Retina (tissue), 1 donor: ENCODE results near the gene STING1.
"Not testable (repeated sequence)": the region's sequence is repeated elsewhere in the genome, so short reads cannot be mapped to it uniquely, and the experiment has no call there.

Source experiments
- DNase-seq: peaks from one replicate; pipeline ENCODE4 v3.0.0-alpha.2; 2016

Gene STING1

DNA sequence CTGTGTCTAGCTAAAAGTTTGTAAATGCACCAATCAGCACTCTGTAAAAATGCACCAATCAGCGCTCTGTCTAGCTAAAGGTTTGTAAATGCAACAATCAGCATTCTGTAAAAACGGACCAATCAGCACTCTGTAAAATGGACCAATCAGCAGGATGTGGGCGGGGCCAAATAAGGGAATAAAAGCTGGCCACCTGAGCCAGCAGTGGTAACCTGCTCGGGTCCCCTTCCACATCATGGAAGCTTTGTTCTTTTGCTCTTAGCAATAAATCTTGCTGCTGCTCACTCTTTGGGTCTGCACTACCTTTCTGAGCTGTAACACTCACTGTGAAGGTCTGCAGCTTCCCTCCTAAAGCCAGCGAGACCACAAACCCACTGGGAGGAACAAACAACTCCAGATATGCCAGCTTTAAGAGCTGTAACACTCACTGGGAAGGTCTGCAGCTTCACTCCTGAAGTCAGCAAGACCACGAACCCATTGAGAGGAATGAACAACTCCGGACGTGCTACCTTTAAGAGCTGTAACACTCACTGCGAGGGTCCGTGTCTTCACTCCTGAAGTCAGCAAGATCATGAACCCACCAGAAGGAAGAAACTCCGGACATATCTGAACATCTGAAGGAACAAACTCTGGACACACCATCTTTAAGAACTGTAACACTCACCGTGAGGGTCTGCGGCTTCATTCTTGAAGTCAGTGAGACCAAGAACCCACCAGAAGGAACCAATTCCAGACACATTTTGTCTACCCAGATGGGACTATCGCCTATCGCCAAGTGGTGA, 20.7 kb upstream of the STING1 start:
- DNase-seq = not testable (repeated sequence)

DNA sequence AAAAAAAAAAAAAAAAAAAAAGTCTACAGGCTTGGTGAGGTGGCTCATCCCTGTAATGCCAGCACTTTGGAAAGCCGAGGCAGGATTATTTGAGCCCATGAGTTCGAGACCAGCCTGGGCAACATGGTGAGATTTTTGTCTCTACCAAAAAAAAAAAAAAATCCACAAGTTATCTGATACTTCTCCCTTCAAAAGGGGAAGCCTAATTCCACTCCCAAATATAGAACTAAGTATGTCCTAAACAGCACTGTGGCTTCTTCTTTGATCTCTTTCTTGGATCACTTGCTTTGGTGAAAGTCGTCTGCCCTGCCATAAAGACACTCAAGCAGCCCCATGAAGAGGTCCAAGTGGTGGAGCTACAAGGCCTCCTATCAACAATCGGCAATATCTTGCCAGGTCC, 18.8 kb upstream of the STING1 start:
- DNase-seq = no peak

DNA sequence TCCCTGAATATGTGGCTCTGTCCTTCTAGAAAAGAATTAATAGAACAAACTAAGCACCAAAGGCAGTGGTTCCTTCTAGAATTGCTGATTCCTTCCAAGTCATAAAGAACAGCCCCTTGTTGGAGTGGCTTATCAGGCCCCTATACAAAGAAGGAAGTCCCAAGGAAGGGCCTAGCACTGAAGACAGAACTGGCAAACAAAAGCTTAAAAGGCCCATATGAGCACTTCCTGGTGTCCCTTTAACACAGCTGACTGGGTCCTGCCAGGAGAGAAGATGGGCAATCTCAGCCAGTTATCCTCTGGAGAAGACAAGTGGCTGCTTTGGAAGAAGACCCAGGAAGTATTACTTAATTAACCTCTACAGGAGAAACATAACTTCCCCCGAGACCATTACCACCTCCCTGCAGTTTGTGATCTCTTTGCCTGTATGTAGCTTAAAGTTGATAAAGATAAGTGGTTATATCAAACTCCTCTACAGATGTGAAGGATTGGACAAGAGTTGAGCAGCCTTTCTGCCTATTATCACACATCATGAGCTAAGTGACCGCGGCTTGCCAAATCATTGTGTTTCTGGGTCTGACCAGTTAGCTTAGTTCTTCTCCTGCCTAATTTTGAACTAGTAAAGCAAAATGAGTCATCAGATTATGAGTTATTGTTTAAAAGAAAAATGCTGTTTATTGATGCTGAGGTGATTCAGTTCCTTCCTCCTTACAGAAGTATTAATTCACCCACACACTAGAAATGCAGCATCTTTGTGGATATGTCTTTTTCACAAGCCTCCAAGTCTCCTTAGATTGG, 13.3 kb upstream of the STING1 start:
- DNase-seq = no peak

DNA sequence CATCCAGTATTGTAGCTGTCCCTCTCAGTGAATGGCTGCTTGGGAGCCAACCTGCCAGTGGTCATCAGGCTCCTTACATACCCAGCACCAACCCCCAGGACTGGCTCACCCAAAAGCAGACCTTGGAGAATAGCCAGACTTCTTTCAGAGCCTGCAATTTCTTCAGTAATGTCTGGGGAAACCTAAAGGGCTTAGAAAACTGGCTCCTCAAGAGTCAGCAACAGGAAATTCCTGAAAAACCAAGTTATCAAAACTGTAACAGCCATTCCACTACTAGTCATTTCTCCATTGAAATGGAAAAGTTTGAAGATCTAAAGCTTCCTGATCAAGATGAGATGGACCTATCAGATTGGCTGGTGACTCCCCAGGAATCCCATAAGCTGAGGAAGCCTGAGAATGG, 12.3 kb upstream of the STING1 start:
- no peak for DNase-seq

DNA sequence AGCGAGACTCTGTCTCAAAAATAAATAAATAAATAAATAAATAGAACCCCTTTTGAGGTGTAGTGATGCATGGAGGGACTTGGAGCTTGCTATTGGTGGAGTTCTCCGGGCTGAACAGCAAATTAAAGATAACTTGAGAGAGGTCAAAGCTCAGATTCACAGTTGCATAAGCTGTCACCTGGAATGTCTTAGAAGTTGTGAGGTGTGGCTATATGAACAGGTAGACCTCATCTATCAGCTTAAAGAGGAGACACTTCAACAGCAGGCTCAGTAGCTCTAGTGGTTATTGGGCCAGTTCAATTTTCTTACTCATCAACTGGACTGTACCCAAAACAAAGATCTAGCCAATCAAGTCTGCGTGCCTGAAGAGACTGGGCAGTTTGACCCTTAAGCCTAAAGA, 11.7 kb upstream of the STING1 start:
- no peak for DNase-seq

DNA sequence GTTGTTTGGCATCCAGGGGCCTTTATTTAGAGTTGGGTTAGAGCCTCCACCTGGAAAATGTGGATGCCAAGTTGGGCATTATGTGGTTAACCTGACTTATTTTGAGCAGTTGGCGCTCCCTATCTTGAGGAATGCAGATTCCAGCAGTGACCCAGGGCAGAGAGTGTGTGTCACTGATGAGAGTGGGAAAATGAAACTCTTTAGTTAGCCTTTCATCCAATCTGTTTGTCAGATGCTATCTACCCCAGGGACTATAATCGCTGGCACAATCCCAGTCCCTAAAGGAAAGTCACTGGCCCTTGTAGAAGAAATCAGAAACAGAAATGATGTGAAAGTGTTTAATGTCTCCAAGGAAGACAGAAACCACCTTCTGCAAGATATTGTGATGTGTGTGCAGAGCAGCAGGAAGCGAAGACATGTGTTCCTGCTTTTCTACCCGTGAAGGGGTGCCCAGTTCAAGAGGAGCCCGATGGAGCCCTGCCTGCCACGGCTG, 10.2 kb upstream of the STING1 start:
- DNase-seq = no peak

DNA sequence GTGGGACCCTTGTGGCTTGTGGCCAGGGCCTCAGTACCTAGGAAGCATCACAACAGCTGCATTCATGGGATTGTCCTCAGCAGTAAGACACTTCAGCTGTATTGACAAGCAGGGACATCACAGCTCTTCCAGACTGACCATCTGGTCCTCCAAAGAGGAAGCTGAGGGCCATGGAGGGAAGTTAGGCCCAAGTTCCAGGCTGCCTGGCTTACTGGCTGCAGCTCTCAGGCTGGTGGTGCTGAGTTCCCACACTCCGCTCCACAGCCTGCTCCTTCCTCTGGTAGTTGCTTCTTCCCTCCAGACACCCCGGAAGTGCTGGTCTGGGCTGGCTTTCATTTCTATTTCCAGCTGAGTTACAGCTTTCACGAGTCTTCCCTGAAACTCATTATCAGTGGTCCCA, 5.7 kb upstream of the STING1 start:
- DNase-seq = no peak

DNA sequence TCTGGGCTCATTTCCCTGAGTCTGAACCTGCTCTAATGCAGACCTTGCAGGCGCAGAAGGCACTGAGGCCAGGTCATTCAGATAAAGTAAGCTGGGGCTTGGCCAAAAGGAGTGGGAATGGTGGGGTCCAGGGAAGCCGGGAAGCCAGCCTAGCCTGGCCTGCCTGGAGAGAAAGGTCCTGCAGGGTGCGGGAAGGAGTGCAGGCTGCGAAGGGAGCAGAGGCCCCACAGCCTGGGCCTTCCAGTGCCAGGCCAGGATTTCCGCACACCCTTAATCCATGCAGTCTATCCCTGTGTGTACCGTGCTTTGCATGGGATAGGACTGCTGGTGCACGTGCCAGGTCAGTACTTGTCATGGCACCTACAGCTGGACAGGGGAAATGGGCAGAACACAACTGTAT, 3.6 kb upstream of the STING1 start:
- DNase-seq = no peak

DNA sequence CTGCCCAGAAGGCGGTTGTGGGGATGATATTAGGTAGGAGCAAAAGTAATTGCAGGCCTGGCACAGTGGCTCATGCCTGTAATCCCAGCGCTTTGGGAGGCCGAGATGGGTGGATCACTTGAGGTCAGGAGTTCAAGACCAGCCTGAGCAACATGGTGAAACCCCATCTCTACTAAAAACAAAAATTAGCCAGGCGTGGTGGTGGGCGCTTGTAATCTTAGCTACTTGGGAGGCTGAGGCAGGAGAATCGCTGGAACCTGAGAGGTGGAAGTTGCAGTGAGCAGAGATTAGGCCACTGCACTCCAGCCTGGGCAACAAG, 291 bp upstream of the STING1 start:
- DNase-seq = not testable (repeated sequence)

DNA sequence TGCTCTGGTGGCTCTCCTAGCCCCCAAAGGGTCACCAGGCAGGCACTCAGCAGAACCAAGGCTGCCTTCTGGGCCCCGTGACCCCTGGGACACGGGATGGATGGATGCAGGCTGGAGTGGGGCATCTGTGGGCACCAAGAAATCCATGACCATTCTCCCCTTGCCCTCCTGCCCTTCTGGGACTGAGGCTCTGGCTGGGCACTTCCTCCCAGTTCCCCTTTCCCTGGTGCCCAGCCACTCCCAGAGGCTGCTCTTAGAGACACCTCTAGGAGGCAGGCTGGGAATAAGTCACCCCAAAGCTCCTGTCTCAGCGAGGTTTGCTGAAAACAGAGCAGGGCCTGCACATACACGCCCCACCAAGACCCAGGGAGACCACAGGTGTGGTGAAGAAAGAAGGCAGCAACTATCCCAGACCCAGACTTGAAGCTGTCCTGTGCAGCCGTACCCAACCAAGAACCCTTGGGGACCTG, 943 bp downstream of the STING1 start:
- DNase-seq = no peak

DNA sequence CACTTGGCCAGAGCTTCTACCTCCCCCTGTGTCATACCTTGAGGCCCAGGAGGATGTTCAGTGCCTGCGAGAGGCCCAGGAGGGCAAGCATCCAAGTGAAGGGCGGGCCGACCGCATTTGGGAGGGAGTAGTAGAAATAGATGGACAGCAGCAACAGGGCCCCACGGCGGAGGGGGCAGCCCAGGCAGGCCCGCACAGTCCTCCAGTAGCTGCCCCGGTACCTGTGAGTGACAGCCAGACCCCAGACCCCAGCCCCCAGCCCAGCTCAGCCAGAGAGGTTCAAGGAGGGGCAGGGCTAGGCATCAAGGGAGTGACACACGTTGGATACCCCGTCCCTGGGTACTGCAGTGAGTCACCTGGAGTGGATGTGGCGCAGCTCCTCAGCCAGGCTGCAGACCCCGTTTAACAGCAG, 1.4 kb downstream of the STING1 start:
- no peak for DNase-seq

DNA sequence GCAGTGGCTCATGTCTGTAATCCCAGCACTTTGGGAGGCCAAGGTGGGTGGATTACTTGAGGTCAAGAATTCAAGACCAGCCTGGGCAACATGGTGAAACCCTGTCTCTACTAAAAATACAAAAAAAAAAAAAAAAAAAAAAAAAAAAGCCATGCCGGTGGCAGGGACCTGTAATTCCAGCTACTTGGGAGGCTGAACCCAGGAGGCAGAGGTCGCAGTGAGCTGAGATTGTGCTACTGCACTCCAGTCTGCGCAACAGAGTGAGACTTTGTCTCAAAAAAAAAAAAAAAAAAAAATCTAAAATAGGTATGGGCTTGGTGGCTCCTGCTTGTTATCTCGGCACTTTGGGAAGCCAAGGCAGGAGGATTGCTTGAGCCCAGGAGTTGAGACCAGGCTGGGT, 2.8 kb downstream of the STING1 start:
- not testable (repeated sequence) for DNase-seq

DNA sequence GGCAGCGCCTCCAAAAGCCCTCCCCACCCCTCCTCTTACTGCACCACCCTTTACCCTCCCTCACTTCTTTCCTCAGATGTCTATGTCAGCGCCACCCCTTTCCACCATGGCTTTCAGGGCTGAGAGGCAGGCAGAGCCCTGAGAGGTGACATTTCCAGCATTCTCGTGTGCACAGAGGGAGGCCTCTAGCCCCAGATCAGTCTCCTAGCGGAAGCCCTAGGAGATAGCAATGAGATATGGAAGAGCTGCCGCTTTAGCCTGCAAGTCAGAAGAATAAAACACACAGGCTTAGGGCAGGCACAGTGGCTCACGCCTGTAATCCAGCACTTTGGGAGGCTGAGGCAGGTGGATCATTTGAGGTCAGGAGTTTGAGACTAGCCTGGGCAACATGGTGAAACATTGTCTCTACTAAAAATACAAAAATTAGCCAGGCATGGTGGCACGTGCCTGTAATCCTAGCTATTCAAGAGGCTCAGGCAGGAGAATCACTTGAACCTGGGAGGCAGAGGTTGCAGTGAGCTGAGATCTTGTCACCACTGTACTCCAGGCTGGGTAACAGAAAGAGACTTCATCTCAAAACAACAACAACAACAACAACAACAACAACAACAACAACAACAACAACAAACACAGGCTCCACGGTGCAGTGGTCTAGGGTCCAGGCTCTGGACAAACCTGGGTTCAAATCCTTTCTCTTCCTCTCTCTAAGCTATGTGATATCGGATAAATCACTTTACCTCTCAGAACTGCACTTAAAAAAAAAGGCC, 3.7 kb downstream of the STING1 start:
- not testable (repeated sequence) for DNase-seq

DNA sequence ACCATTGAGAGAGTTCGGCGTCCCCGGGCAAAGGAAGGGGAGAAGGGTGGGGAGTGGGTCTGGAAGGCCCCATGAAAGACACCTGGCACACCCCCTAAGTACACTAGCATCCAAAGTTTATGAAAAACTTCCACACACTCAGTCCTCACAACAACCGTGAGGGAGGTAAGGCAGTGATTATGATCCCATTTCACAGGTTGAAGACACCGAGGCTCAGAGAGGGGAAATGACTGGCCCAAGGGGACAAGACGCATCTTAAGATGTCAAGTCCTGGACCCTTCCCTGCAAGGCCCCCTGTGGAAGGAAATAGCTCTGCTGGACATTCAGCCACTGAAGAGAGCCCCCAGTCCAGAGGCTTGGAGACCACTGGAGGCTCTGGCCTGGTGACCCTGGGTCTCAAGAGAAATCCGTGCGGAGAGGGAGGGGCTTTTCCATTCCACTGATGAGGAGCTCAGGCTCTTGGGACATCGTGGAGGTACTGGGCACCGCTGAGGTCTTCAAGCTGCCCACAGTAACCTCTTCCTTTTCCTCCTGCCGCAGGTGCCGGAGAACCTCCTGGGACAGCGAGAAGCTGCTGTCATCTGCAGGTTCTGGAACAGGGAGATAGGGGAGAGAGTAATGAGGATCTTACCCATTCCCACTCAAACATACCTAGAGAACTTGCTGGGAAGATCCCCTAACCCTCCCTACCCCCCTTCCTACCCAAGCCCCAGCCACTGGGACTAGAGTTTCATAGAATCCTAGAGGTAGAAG, 6.5 kb downstream of the STING1 start:
- no peak for DNase-seq

DNA sequence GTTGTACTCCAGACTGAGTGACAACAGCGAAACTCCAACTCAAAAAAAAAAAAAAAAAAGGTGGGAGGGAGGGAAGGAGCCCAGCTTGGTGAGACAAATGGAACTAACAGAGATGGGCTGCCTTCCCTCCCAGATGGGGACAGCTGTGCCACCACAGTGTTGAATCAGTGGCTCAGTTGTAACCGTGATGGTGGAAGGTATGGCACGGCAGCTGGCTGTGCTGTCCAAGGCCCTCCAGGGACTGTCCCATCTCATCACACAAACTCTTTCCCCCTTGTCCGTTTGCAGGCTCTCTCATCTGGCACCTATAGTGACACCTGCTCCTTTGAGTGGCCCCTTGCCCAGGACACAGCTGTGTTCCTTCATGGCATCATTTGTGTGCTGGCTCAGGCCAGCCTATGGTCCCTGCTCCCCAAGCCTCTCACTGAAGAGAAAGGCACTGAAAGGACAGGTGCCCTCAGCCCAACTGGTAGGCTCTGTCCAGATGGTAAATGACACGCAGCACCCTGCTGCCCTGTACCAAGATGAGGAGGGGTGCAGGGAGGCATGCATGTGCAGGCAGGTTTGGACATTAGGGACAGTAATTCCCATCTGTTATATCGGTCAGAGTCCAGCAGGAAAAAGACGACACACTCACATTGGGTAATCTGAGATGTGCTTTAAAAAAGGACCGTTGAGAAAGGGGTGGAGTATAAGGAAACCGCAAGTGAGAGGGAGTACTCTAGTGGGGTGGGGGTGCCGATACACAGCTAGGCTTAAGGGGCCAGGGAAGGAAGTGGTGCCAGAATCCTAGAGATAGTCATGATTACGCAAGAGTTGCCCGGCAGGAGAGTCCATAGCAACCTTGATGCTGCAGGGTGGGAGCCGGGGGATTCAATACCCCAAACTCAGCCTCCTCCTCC, 7.4 kb downstream of the STING1 start:
- peak; percentile 17 for DNase-seq

DNA sequence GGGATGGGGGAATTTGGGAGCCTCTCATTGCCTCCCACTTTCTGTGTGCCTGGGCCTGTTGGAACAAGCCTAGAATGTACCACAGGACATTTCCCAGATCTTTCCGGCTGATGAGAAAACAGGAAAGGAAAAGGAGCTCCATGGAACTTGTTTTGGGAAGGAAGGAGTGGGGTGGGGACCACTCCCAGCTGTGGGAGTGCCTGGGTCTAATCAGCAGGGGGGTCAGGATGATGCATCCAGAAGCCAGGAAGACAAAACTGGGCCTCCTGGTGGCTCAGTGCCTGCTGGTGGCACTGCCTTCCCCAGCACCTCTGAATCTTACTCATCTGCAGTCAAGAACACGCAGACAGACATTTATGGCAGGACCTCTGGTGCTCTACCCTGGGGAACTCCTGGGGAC, 9.0 kb downstream of the STING1 start:
- no peak for DNase-seq

DNA sequence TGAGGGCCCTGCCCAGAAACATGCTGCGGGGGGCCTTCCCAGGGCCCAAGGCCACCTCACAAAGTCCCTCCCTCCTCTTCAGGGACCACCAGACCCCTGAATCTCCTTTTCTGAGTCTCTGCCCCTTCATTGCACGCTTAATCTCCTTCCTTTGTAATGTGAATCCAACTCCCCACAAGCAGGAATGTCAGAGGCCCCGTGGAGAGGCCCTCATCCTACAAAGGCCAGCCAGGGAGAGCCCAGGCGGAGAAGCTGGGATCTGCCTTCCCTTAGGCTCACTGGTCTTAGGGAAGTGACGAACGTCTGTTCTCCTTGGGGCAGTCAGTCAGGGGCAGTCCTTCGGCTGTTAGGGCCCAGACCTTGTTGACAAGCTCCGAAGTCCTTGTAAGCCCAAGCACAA, 9.5 kb downstream of the STING1 start:
- DNase-seq = peak; percentile 52

DNA sequence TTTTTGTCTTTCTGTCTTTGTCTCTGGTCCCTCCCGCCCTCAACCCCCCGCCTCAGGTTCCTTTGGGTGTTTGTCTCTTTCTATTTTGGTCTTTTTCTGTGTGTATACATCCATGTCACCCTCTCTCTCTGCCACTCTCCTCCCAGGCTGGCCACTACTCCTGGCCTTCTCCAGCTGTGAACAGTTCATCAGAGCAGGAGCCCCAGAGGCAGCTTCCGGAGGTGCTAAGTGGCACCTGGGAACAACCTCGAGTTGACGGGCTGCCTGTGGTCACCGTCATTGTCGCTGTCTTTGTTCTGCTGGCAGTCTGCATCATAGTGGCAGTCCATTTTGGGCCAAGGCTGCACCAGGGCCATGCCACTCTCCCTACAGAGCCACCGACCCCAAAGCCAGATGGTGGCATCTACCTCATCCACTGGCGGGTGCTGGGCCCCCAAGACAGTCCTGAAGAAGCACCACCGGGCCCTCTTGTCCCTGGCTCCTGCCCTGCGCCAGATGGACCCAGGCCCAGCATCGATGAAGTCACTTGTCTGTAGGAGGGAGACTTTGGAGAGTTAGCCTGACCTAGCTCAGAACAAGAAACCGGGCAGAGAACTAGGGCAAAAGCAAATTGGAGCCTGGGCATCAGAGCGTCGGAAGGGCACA, 10.1 kb downstream of the STING1 start:
- DNase-seq = peak; percentile 10

DNA sequence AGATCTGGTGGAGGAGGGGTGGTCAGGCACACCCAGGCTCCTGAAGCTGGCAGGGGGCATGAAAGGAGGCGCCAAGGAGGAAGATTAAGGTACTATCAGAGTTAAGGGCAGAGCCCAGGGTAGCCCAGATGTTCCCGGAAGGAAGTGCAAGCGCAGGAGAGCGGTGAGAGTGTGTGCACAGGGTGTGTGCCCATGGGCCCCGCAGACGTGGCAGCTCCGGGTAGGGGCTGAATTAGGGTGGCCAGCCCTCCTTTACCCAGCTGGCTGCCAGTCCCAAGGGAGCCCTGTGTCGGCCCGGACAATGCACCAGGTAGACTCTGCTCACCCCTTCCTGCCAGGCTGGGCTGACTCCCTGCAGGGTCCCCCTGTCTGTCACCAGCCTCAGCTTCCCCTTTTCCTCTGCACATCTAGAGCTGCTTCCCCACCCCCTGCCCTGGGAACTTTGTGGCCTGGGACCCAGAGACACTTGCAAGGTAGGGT, 11.7 kb downstream of the STING1 start, which contains the start of gene SMIM33:
SMIM33 (plus strand) TSS at position 184 of the 480 bp plus-strand sequence; CDS start at position 302, 118 bp downstream.
- DNase-seq = no peak

DNA sequence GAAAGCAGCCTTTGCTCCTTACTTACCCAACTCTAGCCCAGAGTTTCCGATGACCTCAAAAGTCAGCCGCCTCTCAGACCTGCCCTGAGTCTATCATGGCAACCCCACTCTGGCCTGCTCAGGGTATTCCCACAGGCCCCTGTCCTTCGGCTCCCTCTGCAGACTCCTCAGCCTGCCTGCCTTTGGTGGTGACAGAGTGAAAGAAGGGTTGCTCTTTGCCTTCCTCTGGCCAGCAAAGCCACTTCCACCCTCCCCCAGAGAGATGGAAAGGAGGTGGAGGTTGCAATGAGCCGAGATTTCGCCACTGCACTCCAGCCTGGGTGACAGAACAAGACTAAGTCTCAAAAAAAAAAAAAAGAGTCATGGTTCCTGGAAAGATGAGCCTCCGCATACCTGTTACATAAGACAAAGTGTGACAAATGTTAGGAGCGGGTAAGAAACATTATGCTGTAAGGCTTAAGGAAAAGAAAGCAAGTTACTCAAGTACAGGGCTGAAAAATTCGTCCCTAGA, 14.1 kb downstream of the STING1 start:
- no peak for DNase-seq
